HG03442 (cell line): ENCODE results near the gene MYCN.

ENCODE experiments used
- ATAC-seq: cut with Tn5 transposase; IDR thresholded peaks from one replicate; pipeline ENCODE4 v1.9.1; 2021; ENCODE audit warnings: mild to moderate bottlenecking, moderate library complexity; ENCODE audit not compliant: unreplicated experiment

Gene MYCN

DNA sequence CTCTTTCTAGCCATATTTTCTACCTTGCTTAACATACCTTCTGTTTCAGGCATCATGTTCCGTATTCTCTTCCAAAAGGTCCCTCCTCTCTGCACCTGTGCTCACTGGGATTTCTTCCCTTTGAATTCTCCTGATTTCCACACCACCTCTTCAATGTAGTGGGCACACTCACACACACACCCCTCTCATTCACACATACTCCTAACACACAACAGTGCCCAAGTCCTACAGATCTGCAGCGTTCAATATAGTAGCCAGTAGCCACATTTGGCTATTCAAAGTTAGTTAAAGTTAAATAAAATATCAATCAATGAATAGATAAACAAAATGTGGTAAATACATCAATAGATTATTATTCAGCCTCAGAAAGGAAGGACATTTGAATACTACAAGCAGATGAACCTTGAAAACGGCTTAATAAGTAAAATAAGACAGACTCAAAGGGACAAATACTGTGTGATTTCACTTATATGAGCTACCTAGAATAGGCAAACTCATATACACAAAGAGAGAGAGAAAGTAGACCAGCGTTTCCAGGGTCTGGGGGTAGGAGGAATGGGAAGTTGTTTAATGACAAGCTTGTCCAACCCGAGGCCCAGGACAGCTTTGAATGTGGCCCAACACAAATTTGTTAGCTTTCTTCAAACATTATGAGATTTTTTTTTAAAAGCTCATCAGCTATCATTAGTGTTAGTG lies 34.4 kb downstream of the MYCN start:
- ATAC-seq: no peak

DNA sequence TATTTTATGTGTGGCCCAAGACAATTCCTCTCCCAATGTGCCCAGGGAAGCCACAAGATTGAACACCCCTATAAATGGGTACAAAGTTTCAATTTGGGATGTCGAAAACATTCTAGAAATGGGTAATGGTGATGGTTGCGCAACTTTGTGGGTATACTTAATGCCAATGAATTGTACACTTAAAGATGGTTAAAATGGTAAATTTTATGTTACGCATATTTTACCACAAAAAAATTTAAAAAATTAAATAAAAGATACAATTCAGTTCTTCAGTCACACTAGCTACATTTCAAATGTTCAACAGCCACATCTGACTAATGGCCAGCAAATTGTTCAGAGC lies 34.9 kb downstream of the MYCN start:
- no peak for ATAC-seq

DNA sequence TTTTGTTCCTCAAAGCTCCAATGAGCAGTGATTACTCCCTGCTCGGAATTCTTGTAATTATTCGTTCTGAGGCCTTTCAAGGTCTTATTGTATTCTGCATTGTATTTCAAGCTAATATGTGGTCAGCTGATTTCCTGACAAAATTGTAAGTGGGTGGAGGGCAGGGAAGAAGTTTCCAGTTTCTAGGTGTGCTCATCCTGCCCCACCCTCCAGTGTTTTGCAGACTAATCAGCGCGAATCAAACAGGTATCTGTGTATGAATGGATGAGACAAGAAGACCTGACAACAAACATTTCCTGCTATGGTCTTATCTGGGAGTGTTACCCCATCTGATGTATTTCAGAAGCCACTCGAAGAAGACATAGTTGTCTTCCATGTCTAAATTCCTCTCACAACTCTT lies 35.3 kb downstream of the MYCN start:
- no peak for ATAC-seq

DNA sequence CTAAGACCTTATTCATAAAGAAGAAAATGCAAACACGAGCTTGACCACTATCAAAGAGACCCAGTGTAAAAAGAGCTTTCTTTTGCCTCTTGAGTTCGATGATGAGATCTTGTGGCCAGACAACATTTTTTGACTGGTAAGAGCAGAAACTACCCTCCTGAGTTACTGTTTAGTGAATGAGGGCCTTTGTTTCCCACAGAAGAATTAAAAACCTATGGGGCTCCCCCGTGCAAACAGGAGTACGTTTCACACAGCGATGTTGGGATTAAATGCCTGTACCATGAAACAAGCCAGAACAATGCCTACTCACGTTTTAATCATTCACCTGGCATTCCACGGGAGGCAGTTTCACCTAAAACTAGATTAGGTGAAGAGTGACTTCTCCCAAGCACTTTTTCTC lies 36.0 kb downstream of the MYCN start:
- no peak for ATAC-seq

DNA sequence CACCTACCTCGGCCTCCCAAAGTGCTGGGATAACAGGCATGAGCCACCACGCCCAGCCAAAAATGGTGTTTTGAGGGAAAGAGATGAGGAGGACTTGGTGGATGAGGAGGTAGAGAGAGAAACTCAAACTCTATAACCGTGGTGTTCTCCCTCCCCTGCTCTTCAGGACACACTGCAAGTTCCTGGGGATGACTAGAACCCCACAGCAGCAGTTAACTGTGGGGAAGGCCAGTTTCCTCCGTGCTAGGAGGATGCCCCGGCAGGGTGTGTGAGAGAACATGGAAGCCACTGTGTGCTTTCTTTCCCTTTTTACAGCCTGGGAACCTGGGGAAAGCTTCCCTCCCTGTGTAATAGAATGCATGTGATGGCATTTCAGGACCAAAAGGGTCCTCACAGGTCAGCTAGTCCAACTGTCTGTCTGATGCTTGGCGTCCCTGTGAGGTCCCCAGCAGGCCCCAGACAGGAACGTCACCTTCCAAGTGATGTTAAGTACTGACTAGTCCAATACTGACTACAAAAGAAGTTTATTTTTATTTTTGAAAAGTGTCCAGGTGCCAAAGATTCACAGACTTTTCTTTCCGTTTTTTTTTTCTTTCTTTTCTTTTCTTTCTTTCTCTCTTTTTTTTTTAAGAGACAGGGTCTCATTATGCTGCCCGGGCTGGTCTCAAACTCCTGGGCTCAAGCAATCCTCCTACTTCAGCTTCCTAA lies 38.9 kb downstream of the MYCN start:
- ATAC-seq: no peak

DNA sequence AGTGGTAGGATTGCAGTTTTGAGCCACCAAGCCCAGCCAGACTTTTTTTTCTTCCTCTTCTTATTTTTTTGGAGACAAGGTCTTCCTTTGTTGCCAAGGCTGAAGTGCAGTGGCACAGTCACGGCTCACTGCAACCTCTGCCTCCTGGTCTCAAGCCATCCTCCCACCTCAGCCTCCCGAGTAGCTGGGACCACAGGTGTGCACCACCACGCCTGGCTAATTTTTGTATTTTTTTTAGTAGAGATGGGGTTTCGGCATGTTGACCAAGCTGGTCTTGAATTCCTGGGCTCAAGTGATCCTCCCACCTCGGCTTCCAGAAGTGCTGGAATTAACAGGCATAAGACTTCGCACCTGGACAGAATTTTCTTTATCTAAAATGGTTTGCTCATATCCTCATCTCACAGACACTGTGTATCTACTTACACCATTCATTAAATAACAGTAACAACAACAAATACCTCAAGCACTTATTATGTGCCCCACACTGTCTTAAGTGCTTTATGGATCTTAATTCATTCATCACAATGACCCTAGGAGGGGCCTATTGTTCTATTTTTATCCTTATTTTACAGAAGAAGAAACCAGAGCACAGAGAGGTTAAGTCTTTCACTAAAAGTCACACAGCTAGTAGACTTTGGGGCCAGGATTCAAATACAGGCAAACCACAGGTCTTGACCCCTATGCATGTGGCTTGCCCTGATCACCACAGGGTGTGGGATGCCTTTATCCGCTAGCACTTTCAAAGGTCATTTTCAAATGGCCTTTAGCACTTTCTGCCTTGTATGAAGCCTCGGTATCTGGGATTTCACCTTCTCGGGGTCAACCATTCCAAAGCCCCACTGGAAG lies 39.6 kb downstream of the MYCN start:
- no peak for ATAC-seq

DNA sequence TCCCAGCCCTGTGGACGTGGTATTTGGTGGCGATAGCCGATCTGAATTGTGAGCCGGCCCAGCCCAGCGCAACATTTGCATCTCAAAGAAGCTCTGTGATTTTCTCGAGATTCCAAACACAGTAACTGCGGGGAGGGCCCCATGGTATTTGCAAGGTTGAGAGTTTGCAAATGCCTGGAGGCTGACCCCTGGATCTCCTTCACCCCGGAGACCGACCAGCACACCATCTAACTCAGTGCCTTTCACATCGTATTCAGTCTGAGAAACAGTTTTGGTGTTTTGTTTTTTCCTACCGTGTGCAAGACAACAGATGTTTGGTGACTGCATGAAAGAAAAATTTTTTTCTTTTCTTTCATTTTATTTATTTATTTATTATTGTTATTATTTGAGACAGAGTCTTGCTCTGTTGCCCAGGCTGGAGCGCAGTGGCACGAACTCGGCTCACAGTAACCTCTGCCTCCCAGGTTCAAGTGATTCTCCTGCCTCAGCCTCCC lies 40.3 kb downstream of the MYCN start:
- ATAC-seq: no peak

DNA sequence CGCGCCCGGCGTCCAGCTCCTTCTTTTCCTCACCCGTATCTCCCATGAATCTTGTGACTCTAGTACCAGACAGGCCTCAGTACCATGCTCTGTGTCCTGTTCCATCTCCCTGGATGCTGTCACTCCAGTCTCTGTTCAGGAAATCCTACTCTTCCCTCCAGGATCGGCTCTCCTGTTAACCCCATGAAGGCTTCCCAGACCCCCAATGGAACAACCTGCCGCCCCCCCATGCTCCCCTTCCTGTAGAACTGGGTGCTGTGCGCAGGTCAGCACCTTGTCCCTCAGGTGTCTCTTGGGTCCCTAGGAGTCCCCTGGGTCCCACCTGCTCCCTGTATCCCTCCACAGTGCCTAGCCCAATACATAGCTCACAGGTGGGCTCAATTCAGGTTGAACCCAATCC lies 41.3 kb downstream of the MYCN start:
- ATAC-seq: no peak

DNA sequence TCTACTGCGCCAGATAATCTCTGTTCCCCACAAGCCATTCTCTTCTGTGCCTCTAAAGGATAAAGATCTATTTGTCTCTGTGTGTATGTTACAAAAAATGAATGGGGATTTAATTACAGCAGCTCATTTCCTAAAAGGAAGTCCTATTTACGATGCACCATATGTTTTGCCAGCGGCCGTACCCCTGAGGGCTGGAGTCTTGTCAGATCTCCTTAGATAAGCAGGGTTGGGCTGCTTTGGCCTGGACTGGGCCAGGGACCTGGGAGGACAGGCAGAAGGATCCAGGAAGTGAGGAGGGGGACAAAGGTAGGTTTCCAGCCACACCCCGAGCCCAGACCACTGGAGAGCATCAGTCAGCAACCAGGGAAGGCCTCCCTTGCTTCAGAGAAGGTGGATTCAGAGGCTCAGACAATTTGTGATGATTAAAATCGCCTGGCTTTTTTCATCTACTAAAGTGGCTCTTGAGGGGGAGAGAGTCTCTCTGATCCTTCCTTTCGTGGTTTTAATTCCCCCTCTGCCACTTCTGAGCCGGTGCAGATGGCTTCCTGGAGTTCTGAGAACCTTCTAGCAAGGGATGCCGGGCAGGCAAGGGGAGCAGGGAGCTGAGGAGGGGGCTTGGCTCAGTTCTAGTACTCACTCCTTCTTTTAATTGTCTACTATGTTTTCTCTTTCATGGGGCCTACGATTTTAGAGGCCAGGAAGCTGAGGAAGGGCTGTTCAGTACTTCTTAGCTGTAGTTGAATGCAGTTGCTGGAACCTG lies 42.1 kb downstream of the MYCN start:
- ATAC-seq: no peak

DNA sequence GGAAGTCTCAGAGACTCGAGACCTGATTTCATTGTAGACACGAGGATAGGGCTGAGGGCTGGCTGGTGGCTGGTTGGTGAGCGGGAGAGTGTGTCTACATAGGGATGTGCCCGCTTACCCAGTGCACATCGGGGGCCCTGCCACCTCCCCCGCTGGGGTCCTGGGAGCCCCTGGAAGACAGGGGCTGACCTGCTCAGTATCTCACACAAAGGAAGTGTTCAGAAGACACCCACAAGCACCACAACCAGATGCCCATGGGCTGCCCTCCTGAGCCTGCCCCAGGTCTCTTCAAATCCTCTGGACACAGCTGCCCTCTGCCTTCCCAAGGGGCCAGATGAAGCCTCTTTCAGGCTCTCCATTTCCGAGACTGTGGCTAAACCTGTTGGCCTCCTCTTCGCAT lies 43.1 kb downstream of the MYCN start:
- ATAC-seq: no peak

DNA sequence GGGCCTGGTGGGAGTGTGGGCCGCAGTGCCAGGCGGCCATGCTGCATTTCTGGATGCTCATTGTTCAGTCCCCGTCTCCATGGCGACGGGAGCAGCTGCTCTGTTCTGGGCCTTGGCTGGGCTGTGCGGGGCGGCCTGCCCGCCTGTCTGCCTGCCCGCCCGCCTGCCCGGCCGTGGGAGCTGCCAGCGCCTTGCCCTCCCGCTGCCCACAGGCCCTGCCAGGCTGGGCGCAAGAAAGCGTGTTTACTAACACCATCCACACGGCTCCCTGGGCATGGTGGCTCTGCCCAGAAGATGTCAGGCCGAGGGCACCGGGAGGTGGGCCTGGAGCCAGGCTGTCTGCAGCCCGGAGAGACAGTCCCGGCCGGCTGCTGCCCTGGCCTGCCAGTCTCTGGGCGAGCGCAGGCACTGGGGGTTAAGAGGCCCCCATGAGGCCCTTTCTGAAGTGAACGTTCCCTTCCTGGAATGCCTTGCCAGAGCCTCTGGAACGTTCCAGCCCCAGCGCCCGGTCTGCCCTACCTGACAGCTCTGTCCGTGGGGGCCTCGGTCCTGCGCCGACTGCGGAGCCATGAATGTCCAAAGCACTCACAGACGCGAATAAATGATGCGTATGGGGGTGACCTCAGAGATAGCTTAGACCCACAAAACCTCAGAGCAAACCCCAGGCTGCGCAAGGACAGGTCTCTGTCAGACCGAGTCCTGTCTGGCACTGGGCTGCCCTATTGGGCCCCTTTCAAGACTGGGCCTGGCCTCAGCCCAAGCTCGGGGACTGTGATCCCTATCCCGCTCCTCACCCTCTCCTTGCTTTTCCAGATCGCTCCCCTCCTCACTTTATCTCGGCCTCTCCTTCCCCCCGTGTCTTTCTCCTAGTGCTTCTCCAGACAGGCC lies 44.3 kb downstream of the MYCN start:
- no peak for ATAC-seq

DNA sequence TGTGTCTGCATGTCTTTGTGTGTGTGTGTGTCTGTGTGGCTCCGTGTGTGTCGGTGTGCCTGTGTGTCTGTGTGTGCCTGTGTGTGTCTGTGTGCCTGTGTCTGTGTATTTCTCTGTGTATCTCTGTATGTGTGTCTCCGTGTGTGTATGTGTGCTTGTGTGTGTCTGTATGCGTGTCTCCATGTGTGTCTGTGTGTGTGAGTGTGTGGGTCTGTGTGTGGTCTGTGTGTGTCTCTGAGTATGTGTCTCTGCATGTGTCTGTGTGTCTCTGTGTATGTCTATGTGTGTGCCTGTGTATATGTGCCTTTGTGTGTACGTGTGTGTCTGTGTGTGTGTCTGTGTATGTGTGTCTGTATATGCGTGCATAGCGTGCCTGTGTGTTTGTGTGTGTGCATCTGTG lies 45.2 kb downstream of the MYCN start:
- no peak for ATAC-seq

DNA sequence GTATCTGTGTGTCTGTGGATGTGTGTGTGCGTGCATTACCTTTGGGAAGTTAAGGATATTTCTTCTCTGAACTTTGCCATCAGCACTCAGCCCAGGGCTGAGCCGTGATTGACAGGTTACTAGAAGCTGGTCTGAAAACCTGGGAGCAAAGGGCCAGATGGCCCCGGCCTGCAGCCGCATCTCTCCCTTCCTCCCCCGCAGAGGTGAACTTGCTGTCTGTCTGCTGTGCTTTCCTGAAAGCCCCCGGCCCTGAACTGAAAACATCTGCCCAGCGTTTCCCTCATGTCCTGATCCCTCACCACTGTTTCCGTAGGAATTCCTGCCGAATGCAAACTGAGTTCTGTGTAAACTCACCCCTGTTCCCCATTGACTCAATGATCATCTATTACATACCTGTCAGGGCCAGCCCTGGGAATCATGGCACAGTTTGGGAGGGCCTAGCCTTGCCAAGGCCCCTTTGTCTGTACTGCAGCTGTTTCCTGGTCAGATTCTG lies 45.8 kb downstream of the MYCN start:
- ATAC-seq: no peak

DNA sequence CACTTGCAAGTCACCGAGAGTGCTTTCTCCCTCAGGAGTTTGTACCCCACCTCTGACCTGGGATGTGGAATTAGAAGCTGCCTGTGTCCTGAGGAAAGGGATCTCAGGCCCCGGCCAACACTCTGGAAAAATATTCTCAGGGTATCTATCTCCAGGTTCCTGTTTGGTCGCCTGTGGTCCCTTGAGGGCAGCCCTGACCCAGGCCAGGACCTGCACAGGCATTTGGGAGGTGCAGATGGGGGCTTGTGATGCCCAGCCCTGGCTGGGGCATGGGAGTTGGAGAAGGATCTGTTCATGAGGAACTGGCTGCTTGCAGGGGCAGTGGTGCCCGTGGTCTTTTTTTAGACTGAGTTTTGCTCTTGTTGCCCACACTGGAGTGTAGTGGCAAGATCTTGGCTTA lies 46.3 kb downstream of the MYCN start:
- no peak for ATAC-seq

DNA sequence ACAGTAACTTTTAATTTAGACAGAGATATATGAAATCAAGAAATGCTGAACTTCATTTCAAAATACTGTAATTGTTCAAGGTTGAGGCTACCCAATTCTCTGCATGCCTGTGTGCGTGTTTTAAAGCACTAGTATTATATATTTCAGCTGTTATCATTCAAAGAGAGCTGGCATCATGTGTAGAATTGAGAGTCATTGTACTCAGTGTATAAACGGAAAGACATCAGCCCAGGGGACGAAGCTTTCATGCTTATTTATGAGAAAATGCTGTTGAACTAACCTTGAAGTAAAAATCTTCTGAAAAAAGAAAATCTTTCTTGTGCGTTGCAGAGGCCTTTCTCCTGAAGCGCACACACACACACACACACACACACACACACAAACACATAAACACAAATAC lies 48.4 kb downstream of the MYCN start:
- no peak for ATAC-seq

DNA sequence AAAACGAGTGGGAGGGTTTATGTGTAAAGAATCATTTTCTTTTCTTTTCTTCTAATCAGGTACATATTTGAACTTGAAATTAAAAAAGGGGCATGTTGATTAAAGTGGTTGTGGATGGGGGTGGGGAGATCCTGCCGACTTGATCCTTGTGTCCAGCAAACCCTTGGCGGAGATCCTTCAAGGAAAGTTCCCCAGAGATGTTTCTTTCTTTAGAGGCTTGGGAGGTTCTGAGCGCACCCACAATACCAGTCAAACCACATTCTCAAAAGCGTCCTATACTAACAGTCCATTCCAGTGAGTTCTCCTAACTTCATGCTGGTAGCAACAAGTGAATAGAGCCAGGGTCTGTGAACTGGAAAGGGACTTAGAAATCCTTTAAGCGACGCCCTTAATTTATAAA lies 49.2 kb downstream of the MYCN start:
- no peak for ATAC-seq

DNA sequence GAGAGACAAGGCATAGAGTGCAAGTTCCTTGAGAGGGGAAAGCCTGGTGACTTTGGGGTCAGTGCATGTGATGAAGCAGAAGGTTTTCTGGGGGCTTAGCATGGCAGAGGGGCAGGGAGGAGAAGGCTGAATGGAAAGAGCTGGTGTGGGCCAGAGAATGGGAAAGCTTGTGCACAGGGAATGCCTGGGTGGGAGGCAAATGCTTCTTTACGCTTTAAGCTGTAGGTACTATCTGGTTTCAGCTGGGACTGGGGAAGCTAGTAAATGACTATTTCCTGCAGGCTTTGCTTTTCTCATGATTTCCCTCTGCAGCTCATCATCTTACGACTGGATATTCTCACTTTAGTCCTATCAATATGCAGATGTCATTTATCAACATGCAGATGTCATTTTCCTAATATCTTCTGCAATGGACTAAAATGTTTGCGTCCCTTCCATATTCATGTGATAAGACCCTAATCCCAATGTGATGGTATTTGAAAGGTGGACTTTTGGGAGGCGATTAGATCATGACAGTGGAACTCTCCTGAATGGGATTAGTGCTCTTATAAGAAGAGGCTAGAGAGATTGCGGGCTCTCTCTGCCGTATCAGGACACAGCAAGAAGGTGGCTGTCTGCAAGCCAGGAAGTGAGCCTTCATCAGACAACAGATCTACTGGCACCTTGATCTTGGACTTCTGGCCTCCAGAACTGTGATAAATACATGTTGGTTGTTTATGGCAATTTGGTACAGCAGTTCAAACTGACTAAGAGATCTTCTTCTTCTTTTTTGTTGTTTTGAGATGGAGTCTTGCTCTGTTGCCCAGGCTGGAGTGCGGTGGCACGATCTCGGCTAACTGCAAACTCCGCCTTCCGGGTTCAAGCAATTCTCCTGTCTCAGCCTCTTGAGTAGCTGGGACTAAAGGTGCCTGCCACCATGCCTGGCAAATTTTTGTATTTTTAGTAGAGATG lies 50.1 kb downstream of the MYCN start:
- ATAC-seq: no peak

DNA sequence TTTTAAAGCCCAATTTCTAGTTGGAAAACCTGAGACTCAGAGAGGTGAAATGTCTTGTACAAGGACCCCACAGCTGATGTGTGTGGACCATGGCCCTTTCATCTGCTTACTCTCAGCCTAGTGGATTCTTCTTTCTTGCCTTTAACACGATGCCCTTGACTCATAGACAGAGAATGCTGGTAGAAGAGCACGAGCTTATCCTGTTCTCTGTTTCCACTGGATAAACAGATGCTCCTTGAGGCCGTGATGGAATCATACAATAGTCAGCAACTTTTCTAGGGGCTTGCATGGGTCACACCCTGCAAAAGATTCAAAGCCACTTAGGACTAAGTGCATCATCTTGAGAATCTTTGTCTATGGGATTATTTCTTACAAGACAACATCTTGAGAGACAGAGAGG lies 50.9 kb downstream of the MYCN start:
- no peak for ATAC-seq
